Stomach smooth muscle (tissue), 2 donors: ENCODE measurements around the gene LBHD1.
"Not testable (repeated sequence)": the region's sequence is repeated elsewhere in the genome, so short reads cannot be mapped to it uniquely, and the experiment has no call there.

ENCODE experiments used
- H3K27ac ChIP-seq: one replicate; pipeline ENCODE4 v1.7.0; 2013; ENCODE audit warnings: mild to moderate bottlenecking, low read length, inconsistent platforms
- H3K27me3 ChIP-seq, 2 donors: one replicate each; pipeline ENCODE4 v1.7.0; 2013; ENCODE audit warnings: low read length in 2 of 2; ENCODE audit not compliant: insufficient read depth in 2 of 2, control insufficient read depth in 1 of 2
- H3K36me3 ChIP-seq, 2 donors: one replicate each; pipeline ENCODE4 v1.7.0; 2013; ENCODE audit warnings: low read length in 2 of 2; ENCODE audit not compliant: control insufficient read depth in 2 of 2, insufficient read depth in 2 of 2
- H3K4me1 ChIP-seq: one replicate; pipeline ENCODE4 v1.7.0; 2013; ENCODE audit warnings: low read length; ENCODE audit not compliant: control insufficient read depth, insufficient read depth
- H3K4me3 ChIP-seq, 2 donors: one replicate each; pipeline ENCODE4 v1.7.0; 2013; ENCODE audit warnings: low read length in 2 of 2
- H3K9ac ChIP-seq, 2 donors: one replicate each; pipeline ENCODE4 v1.7.0; 2013; ENCODE audit warnings: low read length in 2 of 2, mild to moderate bottlenecking in 1 of 2
- H3K9me3 ChIP-seq, 2 donors: one replicate each; pipeline ENCODE4 v1.7.0; 2013; ENCODE audit warnings: low read length in 2 of 2; ENCODE audit not compliant: control insufficient read depth in 2 of 2
- donor health status: healthy.
- donor health status: Pancreatic carcinoma.

LBHD1 gene

GRCh38 chr11:62693624-62694023 is 21.6 kb upstream of the LBHD1 start:
- peaks cover 10% of the 10 kb centered on the region for H3K4me1 ChIP-seq
- H3K36me3 ChIP-seq, result peaks cover 22 to 24% of the 10 kb centered on the region in 2 donors
- H3K27ac ChIP-seq, result not testable (repeated sequence)

GRCh38 chr11:62689421-62690183 is 17.5 kb upstream of the LBHD1 start, which contains the start of gene LRRN4CL:
Gene LRRN4CL (minus strand): TSS chr11:62689530. CDS start chr11:62688508, 1,022 bp downstream.
- peaks cover 22 to 24% of the 10 kb centered on the region in 2 donors for H3K36me3 ChIP-seq
- H3K27me3 ChIP-seq, result peaks cover 8 to 11% of the 10 kb centered on the region in 2 donors
- peak within 1 kb of the TSS; percentile 42 to 57 for H3K9ac ChIP-seq
- no peaks in the 10 kb centered on the region for H3K9me3 ChIP-seq
- peaks cover 16% of the 10 kb centered on the region for H3K4me1 ChIP-seq
- H3K27ac ChIP-seq, result peak within 1 kb of the TSS; percentile 62
- peak within 1 kb of the TSS; percentile 59 to 73 for H3K4me3 ChIP-seq

More at GRCh38 chr11:62693624-62694023, 21.6 kb upstream of the LBHD1 start:
- H3K27me3 ChIP-seq, H3K9me3 ChIP-seq, H3K9ac ChIP-seq, H3K4me3 ChIP-seq: not testable (repeated sequence)

- H3K27ac ChIP-seq, result peak overlapping the region; percentile 31
- peak overlapping the region; percentile 59 to 73 for H3K4me3 ChIP-seq
- H3K9ac ChIP-seq, result peak overlapping the region; percentile 42 to 53
- peaks cover 16% of the 10 kb centered on the region for H3K4me1 ChIP-seq
- peaks cover 22 to 24% of the 10 kb centered on the region in 2 donors for H3K36me3 ChIP-seq
- peaks cover 8 to 11% of the 10 kb centered on the region in 2 donors for H3K27me3 ChIP-seq
- H3K9me3 ChIP-seq, result no peaks in the 10 kb centered on the region
Observed at GRCh38 chr11:62688491-62688890, 16.4 kb upstream of the LBHD1 start.

DNA sequence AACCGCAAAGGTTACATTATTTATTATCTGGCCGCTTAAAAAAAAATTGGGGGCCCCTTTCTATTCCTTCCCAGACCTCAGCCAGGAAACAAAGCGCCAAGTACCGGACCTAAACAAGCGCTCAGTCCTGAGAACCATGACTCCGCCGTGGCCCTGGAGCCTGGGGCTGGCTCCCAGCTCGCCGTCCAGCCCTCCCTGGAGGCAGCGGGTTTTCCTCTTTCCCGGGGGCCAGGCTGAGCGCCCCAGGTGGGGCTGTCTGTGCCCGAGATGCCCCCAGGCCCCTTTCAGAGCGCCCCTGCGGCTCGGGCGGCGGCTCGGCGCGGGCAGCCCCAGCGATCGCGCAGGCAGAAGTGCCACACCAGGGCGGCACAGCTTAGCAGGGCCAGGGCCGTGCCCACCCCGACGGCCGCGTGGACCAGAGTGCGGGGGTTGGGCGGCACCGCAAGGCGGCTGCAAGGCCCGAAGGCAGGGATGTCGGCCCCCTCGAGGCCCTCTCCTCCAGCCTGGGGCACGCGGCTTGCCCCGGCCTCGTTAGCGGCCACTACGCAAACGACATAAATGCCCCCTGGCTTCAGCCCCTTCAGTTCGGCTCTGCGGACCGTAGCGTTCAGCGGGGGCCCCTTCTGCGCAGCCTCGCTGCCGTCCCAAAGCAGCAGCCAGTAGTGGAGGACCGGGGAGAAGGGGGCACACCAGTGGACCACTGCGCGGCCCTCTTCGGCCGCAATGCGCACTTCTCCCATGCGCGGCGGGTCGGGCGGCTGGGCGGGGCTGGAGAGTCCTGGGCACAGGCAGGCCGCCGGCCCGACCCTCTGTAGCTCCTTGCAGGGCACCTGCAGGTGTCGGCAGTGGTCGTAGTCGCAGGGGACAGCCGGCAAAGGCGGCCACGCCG is 15.7 kb upstream of the LBHD1 start:
- peak overlapping the region; percentile 59 to 73 for H3K4me3 ChIP-seq
- H3K27ac ChIP-seq, result peak overlapping the region; percentile 31
- H3K9ac ChIP-seq, result peak overlapping the region; percentile 42 to 53
- peaks cover 8 to 11% of the 10 kb centered on the region in 2 donors for H3K27me3 ChIP-seq
- H3K4me1 ChIP-seq, result peaks cover 16% of the 10 kb centered on the region
- peaks cover 20 to 21% of the 10 kb centered on the region in 2 donors for H3K36me3 ChIP-seq
- H3K9me3 ChIP-seq, result no peaks in the 10 kb centered on the region

GRCh38 chr11:62682518-62682917 is 10.5 kb upstream of the LBHD1 start:
- Histone ChIP-seq H3K27ac (no peak overlapping the region), H3K36me3 (peaks cover 0 to 5% of the 10 kb centered on the region in 2 donors), H3K9me3 (no peaks in the 10 kb centered on the region), H3K4me1 (peaks cover 8% of the 10 kb centered on the region), H3K9ac (no peak overlapping the region), H3K4me3 (no peak overlapping the region), H3K27me3 (peaks cover 0 to 1% of the 10 kb centered on the region in 2 donors)

GRCh38 chr11:62680825-62681240 is 8.8 kb upstream of the LBHD1 start:
- Histone ChIP-seq H3K9me3 (no peaks in the 10 kb centered on the region), H3K4me3 (no peak overlapping the region), H3K27ac (peak overlapping the region; percentile 6), H3K36me3 (peaks cover 3 to 17% of the 10 kb centered on the region in 2 donors), H3K9ac (no peak overlapping the region), H3K4me1 (peaks cover 8% of the 10 kb centered on the region), H3K27me3 (no peaks in the 10 kb centered on the region)

- no peaks in the 10 kb centered on the region for H3K9me3 ChIP-seq
- H3K27ac ChIP-seq, result peak within 1 kb of the TSS; percentile 82
- peaks cover 3 to 17% of the 10 kb centered on the region in 2 donors for H3K36me3 ChIP-seq
- peak within 1 kb of the TSS; percentile 72 to 95 for H3K4me3 ChIP-seq
- no peaks in the 10 kb centered on the region for H3K27me3 ChIP-seq
- peaks cover 8% of the 10 kb centered on the region for H3K4me1 ChIP-seq
- H3K9ac ChIP-seq, result peak within 1 kb of the TSS; percentile 96
Observed at GRCh38 chr11:62678770-62679696, 7.0 kb upstream of the LBHD1 start, which contains the start of gene UBXN1. Gene UBXN1 (minus strand): TSS chr11:62679073. CDS start chr11:62678923, 150 bp downstream.

DNA sequence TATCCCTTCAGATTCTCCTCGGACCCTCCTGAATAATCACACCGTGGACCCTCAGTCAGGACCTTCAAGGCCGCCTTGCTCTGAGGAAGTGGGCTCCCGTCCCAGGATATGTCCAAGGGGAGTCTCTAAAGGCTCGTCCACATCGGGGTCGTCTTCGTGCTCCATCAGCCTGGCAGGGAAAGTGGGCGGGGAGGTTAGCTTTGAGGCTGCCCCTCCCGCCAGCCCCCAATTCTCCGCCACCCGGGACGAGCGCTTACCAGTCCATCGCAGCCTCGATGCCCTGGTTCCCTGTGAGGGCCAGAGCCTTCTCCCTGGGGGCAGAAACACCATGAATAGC is 6.3 kb upstream of the LBHD1 start:
- H3K36me3 ChIP-seq, result peaks cover 3 to 17% of the 10 kb centered on the region in 2 donors
- no peaks in the 10 kb centered on the region for H3K9me3 ChIP-seq
- peak overlapping the region; percentile 72 to 95 for H3K4me3 ChIP-seq
- no peaks in the 10 kb centered on the region for H3K27me3 ChIP-seq
- H3K4me1 ChIP-seq, result peaks cover 8% of the 10 kb centered on the region
- H3K9ac ChIP-seq, result peak overlapping the region; percentile 96
- H3K27ac ChIP-seq, result peak overlapping the region; percentile 82

DNA sequence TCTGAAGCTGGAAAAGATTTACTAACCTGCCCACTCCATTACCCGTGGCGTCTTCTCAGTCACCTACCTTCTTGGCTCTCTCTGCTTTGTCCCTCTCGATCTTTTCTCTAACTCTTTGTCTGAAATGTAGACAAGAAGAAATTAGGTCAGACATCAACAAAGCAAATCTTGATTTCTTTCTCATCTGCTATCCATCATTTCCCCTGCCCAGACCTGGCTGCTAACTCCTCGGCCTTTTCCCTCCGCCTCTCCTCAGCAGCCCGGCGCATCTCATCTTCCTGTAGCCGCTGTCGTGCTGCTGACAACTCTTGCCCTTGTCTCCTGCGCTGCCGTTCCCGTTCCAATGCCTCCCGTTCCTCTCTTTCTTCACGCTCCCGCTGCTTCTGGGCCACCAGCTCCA is 5.6 kb upstream of the LBHD1 start:
- H3K9ac ChIP-seq, result peak overlapping the region; percentile 62 to 96
- no peaks in the 10 kb centered on the region for H3K27me3 ChIP-seq
- no peaks in the 10 kb centered on the region for H3K9me3 ChIP-seq
- H3K27ac ChIP-seq, result peak overlapping the region; percentile 82
- H3K4me3 ChIP-seq, result peak overlapping the region; percentile 72 to 95
- peaks cover 13% of the 10 kb centered on the region for H3K4me1 ChIP-seq
- peaks cover 3 to 22% of the 10 kb centered on the region in 2 donors for H3K36me3 ChIP-seq

GRCh38 chr11:62677156-62677555 is 5.1 kb upstream of the LBHD1 start:
- Histone ChIP-seq H3K36me3 (peaks cover 3 to 22% of the 10 kb centered on the region in 2 donors), H3K4me1 (peaks cover 18% of the 10 kb centered on the region), H3K9me3 (no peaks in the 10 kb centered on the region), H3K27ac (no peak overlapping the region), H3K27me3 (no peaks in the 10 kb centered on the region), H3K9ac (no peak overlapping the region), H3K4me3 (no peak overlapping the region)
